Liver (tissue), 9 donors: Measurements from ENCODE around the gene TYSND1. TPM values are rescaled to one million over a fixed set of nuclear protein-coding genes. Genes with fewer than 3 reads are reported as not detected.

Source experiments
- DNase-seq: peaks from one replicate; pipeline ENCODE4 v3.0.0-alpha.2; 2017; ENCODE audit warnings: low spot score
- H3K27ac ChIP-seq, 2 donors: one replicate each; pipeline ENCODE4 v1.7.0; 2013; ENCODE audit warnings: inconsistent platforms in 2 of 2, low read length in 2 of 2, control low read depth in 1 of 2, low read depth in 1 of 2, mild to moderate bottlenecking in 1 of 2
- H3K27me3 ChIP-seq, 4 donors: one replicate each; pipeline versions ENCODE4 v1.6.1 to v1.7.0; 2013; ENCODE audit warnings: low read length in 3 of 4, inconsistent platforms in 1 of 4, mild to moderate bottlenecking in 1 of 4, moderate library complexity in 1 of 4; ENCODE audit not compliant: control insufficient read depth in 4 of 4, insufficient read depth in 4 of 4
- H3K36me3 ChIP-seq, 4 donors: one replicate each; pipeline versions ENCODE4 v1.6.1 to v1.7.0; 2013; ENCODE audit warnings: low read length in 3 of 4, mild to moderate bottlenecking in 3 of 4, low read depth in 1 of 4, moderate library complexity in 1 of 4; ENCODE audit not compliant: control insufficient read depth in 4 of 4, insufficient read depth in 3 of 4
- H3K4me1 ChIP-seq, 4 donors: one replicate each; pipeline versions ENCODE4 v1.6.1 to v1.7.0; 2013; ENCODE audit warnings: low read length in 3 of 4, mild to moderate bottlenecking in 3 of 4, moderate library complexity in 1 of 4; ENCODE audit not compliant: control insufficient read depth in 4 of 4, insufficient read depth in 4 of 4
- H3K4me3 ChIP-seq, 3 donors: one replicate each; pipeline versions ENCODE4 v1.6.1 to v1.7.0; 2013; ENCODE audit warnings: low read length in 3 of 3, control low read depth in 1 of 3, low read depth in 1 of 3, mild to moderate bottlenecking in 1 of 3
- H3K9ac ChIP-seq, 2 donors: one replicate each; pipeline ENCODE4 v1.7.0; 2013; ENCODE audit warnings: low read length in 2 of 2, mild to moderate bottlenecking in 2 of 2, moderate library complexity in 2 of 2, control low read depth in 1 of 2, low read depth in 1 of 2
- H3K9me3 ChIP-seq, 4 donors: one replicate each; pipeline versions ENCODE4 v1.6.1 to v1.7.0; 2013; ENCODE audit warnings: low read length in 3 of 4; ENCODE audit not compliant: control insufficient read depth in 4 of 4
- ATF3 ChIP-seq: IDR thresholded peaks from 2 replicates; pipeline ENCODE4 v1.6.1; 2016; ENCODE audit warnings: antibody characterized with exemption
- CTCF ChIP-seq: fragments of 150-350 bp; IDR thresholded peaks from 2 replicates; pipeline ENCODE4 v1.5.1; 2017; ENCODE audit warnings: improper control_type of control experiment, low read depth, low read length; ENCODE audit not compliant: missing input control
- EGR1 ChIP-seq, 2 donors: IDR thresholded peaks; 2 replicates each; pipeline ENCODE4 v1.6.1; 2016 to 2018; ENCODE audit warnings: antibody characterized with exemption in 2 of 2, low read depth in 2 of 2
- FOXA1 ChIP-seq: IDR thresholded peaks from 2 replicates; pipeline ENCODE4 v1.6.1; 2016; ENCODE audit warnings: antibody characterized with exemption
- FOXA2 ChIP-seq: IDR thresholded peaks from 2 replicates; pipeline ENCODE4 v1.6.1; 2016; ENCODE audit warnings: antibody characterized with exemption
- GABPA ChIP-seq, 2 donors: IDR thresholded peaks in 1 of 2; conservative IDR thresholded peaks in 1 of 2; 2 replicates each; pipeline ENCODE4 v1.6.1; 2016; ENCODE audit warnings: antibody characterized with exemption in 2 of 2, mild to moderate bottlenecking in 1 of 2, moderate library complexity in 1 of 2
- HNF4A ChIP-seq, 2 donors: conservative IDR thresholded peaks; 2 replicates each; pipeline ENCODE4 v1.6.1; 2016; ENCODE audit warnings: antibody characterized with exemption in 2 of 2, mild to moderate bottlenecking in 2 of 2
- HNF4G ChIP-seq: IDR thresholded peaks from 2 replicates; pipeline ENCODE4 v1.6.1; 2016; ENCODE audit warnings: antibody characterized with exemption
- JUND ChIP-seq, 2 donors: IDR thresholded peaks; 2 replicates each; pipeline ENCODE4 v1.6.1; 2016; ENCODE audit warnings: antibody characterized with exemption in 2 of 2
- MAX ChIP-seq: IDR thresholded peaks from 2 replicates; pipeline ENCODE4 v1.6.1; 2016; ENCODE audit warnings: antibody characterized with exemption
- NR2F2 ChIP-seq: IDR thresholded peaks from 2 replicates; pipeline ENCODE4 v1.6.1; 2016; ENCODE audit warnings: antibody characterized with exemption
- RAD21 ChIP-seq, 2 donors: IDR thresholded peaks; 2 replicates each; pipeline ENCODE4 v1.6.1; 2016; ENCODE audit warnings: antibody characterized with exemption in 2 of 2, mild to moderate bottlenecking in 2 of 2
- REST ChIP-seq: IDR thresholded peaks from 2 replicates; pipeline ENCODE4 v1.6.1; 2016; ENCODE audit warnings: antibody characterized with exemption, mild to moderate bottlenecking
- RXRA ChIP-seq, 2 donors: IDR thresholded peaks; 2 replicates each; pipeline ENCODE4 v1.6.1; 2017 to 2018; ENCODE audit warnings: antibody characterized with exemption in 2 of 2, mild to moderate bottlenecking in 1 of 2
- SP1 ChIP-seq: IDR thresholded peaks from 2 replicates; pipeline ENCODE4 v1.6.1; 2018; ENCODE audit warnings: antibody characterized with exemption, mild to moderate bottlenecking
- TAF1 ChIP-seq: conservative IDR thresholded peaks from 2 replicates; pipeline ENCODE4 v1.6.1; 2016; ENCODE audit warnings: antibody characterized with exemption, mild to moderate bottlenecking
- YY1 ChIP-seq: IDR thresholded peaks from 2 replicates; pipeline ENCODE4 v1.6.1; 2016; ENCODE audit warnings: antibody characterized with exemption, mild to moderate bottlenecking
- ZBTB33 ChIP-seq: IDR thresholded peaks from 2 replicates; pipeline ENCODE4 v1.6.1; 2016; ENCODE audit warnings: antibody characterized with exemption
- WGBS: extraction: QIAGEN DNeasy Blood & Tissue Kit; methylation state at CpG from one replicate; pipeline ENCODE4 v1.1.7; 2013; 5-methylcytosine and 5-hydroxymethylcytosine counted together
- polyA plus RNA-seq, 2 donors: library from polyadenylated mRNA; stranded (reverse) in 1 of 2; unstranded in 1 of 2; fragments of 200-250 nt in 1 of 2; fragments of >200 nt in 1 of 2; fragmentation: Nextera tagmentation in 1 of 2; extraction: Ambion mirVana in 1 of 2; gene quantifications; one replicate each; pipeline versions ENCODE4 v1.2.1 to v1.2.3, GENCODE V29; 2013 to 2015
- total RNA-seq, 2 donors: library from RNA; depleted of rRNA; stranded (reverse); fragments of >200 nt; gene quantifications; one replicate each; pipeline ENCODE4 v1.2.3, GENCODE V29; 2014
- donor health status: healthy.
- donor health status: healthy.
- donor health status: healthy.
- donor health status: healthy.
- donor health status: healthy.

The TYSND1 gene
- total and polyA plus RNA-seq, 4 donors: 3.9 to 11.3 (median 7.2) TPM

GRCh38 chr10:70135046-70135445, 11.5 kb downstream of the TYSND1 start:
- H3K27me3 ChIP-seq: no peaks in the 10 kb centered on the region
- peaks cover 0 to 6% (median 2%) of the 10 kb centered on the region in 4 donors for H3K36me3 ChIP-seq
- H3K27ac ChIP-seq: no peak overlapping the region
- H3K4me1 ChIP-seq: peaks cover 2 to 20% (median 10%) of the 10 kb centered on the region in 4 donors
- no peak for TF ChIP-seq TAF1
- TF ChIP-seq RXRA (IDR thresholded peaks at IDR 0.05): no peak
- no peak for TF ChIP-seq CTCF
- no peak for TF ChIP-seq HNF4A (conservative IDR thresholded peaks at IDR 0.05)
- no peak for TF ChIP-seq GABPA (IDR thresholded peaks at IDR 0.05 in 1 of 2, conservative IDR thresholded peaks at IDR 0.05 in 1 of 2)
- no peak for TF ChIP-seq SP1
- no peak for TF ChIP-seq MAX
- no peak for TF ChIP-seq FOXA1
- no peak for TF ChIP-seq ZBTB33
- TF ChIP-seq EGR1 (IDR thresholded peaks at IDR 0.05; ENCODE audit: low read depth in 2 of 2): no peak
- no peak for TF ChIP-seq YY1
- TF ChIP-seq JUND (IDR thresholded peaks at IDR 0.05): no peak
- TF ChIP-seq NR2F2: no peak
- no peak for TF ChIP-seq FOXA2
- no peak for TF ChIP-seq REST
- TF ChIP-seq HNF4G: no peak
- no peak for TF ChIP-seq RAD21 (IDR thresholded peaks at IDR 0.05)
- no peak for TF ChIP-seq ATF3
- H3K4me3 ChIP-seq: no peak overlapping the region
- DNase-seq: no peak
- no peaks in the 10 kb centered on the region for H3K9me3 ChIP-seq
- H3K9ac ChIP-seq: no peak overlapping the region
- WGBS: 94% methylated on average over 3 of the region's 3 CpGs
